HG03175 (cell line): Measurements from ENCODE around the gene OLIG2.

Source experiments
- ATAC-seq: cut with Tn5 transposase; IDR thresholded peaks from one replicate; pipeline ENCODE4 v1.9.1; 2021; ENCODE audit warnings: mild to moderate bottlenecking, moderate library complexity; ENCODE audit not compliant: unreplicated experiment

OLIG2 gene

GRCh38 chr21:33019885-33020557, 5.7 kb upstream of the OLIG2 start:
- no peak for ATAC-seq

DNA sequence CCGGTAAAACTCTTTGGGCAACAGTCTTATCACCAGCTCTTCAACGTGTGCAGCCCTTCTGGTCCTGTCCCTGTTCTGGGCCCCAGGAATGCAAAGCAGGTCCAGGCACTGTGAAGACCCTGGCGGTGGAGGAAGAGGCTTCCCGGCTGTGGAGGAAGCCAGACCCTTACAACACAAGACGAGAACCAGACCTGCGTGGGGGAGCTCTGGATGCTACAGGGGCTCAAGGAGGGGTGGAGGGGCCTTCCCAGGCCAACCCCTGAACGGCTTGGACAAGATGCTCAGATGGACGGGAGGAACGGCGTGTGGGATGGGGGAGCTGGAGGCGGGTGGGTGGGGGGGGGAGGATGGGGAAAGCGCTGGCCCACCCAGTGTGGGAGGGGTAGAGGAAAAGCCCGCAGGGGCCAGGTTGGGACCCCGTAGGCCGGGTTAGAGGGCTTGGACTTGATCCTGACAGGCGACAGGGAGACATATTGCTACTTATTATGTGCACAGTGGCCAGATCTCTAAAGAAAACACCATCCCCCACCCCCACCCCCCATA, 5.1 kb upstream of the OLIG2 start:
- no peak for ATAC-seq

DNA sequence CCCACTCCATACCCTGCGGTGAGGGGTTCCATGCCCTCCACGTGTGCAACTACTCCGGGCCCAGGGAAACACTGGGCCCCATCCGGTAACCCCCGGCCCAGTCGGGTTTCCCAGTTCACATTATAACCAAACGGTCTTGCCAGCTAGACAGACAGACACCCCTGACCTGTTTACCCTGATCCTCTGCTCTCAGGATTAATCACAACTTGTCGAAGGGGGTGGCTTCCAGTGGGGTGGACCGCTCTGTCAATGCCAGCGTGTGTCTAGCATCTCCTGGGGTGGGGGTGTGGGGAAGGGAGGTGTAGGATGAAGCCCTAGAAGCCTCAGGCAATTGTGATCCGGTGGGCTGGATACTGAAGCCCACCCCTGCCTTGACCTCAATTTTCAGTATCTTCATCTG, 4.6 kb upstream of the OLIG2 start:
- ATAC-seq, result no peak

- no peak for ATAC-seq
Measured at GRCh38 chr21:33021667-33022066, 4.1 kb upstream of the OLIG2 start.

- ATAC-seq, result no peak
Measured at GRCh38 chr21:33022489-33022827, 3.3 kb upstream of the OLIG2 start.

DNA sequence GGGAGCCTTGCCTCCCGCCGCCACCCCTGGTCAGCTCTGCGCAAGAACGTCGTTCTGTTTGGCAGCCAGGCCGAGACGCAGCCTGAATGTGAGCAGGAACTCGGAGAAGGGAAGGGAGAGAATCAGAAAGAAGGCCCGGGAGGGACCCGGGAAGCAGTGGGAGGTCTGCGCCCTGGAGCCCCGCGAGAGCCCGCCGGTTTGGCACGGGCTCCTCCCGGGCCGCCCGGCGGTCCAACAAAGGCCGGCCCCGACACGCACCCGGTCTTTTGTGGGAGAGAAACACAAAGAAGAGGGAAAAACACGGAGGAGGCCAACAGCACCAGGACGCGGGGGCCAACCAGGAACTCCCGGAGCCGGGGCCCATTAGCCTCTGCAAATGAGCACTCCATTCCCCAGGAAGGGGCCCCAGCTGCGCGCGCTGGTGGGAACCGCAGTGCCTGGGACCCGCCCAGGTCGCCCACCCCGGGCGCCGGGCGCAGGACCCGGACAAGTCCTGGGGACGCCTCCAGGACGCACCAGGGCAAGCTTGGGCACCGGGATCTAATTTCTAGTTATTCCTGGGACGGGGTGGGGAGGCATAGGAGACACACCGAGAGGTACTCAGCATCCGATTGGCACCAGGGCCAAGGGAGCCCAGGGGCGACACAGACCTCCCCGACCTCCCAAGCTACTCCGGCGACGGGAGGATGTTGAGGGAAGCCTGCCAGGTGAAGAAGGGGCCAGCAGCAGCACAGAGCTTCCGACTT, 2.7 kb upstream of the OLIG2 start:
- ATAC-seq, result no peak

DNA sequence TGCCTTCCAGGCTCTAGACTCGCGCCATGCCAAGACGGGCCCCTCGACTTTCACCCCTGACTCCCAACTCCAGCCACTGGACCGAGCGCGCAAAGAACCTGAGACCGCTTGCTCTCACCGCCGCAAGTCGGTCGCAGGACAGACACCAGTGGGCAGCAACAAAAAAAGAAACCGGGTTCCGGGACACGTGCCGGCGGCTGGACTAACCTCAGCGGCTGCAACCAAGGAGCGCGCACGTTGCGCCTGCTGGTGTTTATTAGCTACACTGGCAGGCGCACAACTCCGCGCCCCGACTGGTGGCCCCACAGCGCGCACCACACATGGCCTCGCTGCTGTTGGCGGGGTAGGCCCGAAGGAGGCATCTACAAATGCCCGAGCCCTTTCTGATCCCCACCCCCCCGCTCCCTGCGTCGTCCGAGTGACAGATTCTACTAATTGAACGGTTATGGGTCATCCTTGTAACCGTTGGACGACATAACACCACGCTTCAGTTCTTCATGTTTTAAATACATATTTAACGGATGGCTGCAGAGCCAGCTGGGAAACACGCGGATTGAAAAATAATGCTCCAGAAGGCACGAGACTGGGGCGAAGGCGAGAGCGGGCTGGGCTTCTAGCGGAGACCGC, 2.0 kb upstream of the OLIG2 start:
- no peak for ATAC-seq

GRCh38 chr21:33024201-33025103, 1.3 kb upstream of the OLIG2 start:
- ATAC-seq, result no peak

DNA sequence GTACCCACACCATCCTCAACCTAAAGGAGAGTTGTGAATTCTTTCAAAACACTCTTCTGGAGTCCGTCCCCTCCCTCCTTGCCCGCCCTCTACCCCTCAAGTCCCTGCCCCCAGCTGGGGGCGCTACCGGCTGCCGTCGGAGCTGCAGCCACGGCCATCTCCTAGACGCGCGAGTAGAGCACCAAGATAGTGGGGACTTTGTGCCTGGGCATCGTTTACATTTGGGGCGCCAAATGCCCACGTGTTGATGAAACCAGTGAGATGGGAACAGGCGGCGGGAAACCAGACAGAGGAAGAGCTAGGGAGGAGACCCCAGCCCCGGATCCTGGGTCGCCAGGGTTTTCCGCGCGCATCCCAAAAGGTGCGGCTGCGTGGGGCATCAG, 638 bp upstream of the OLIG2 start:
- no peak for ATAC-seq

DNA sequence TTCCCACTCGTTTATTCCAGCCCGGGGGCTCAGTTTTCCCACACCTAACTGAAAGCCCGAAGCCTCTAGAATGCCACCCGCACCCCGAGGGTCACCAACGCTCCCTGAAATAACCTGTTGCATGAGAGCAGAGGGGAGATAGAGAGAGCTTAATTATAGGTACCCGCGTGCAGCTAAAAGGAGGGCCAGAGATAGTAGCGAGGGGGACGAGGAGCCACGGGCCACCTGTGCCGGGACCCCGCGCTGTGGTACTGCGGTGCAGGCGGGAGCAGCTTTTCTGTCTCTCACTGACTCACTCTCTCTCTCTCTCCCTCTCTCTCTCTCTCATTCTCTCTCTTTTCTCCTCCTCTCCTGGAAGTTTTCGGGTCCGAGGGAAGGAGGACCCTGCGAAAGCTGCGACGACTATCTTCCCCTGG, 716 bp downstream of the OLIG2 start:
- no peak for ATAC-seq

GRCh38 chr21:33026878-33027400, 1.2 kb downstream of the OLIG2 start:
- no peak for ATAC-seq

GRCh38 chr21:33027401-33028286, 1.9 kb downstream of the OLIG2 start:
- no peak for ATAC-seq

DNA sequence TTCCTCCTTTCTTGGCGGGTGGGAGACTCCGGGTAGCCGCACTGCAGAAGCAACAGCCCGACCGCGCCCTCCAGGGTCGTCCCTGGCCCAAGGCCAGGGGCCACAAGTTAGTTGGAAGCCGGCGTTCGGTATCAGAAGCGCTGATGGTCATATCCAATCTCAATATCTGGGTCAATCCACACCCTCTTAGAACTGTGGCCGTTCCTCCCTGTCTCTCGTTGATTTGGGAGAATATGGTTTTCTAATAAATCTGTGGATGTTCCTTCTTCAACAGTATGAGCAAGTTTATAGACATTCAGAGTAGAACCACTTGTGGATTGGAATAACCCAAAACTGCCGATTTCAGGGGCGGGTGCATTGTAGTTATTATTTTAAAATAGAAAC, 2.5 kb downstream of the OLIG2 start:
- no peak for ATAC-seq

- no peak for ATAC-seq
Measured at GRCh38 chr21:33028773-33029384, 3.1 kb downstream of the OLIG2 start.

DNA sequence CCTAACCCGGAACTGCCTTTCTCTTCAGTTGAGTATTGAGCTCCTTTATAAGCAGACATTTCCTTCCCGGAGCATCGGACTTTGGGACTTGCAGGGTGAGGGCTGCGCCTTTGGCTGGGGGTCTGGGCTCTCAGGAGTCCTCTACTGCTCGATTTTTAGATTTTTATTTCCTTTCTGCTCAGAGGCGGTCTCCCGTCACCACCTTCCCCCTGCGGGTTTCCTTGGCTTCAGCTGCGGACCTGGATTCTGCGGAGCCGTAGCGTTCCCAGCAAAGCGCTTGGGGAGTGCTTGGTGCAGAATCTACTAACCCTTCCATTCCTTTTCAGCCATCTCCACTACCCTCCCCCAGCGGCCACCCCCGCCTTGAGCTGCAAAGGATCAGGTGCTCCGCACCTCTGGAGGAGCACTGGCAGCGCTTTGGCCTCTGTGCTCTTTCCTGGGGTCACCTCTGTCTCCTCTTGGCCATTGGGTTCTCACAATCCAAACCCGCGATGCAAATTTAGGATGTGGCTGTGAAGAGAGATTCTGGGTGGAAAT, 3.7 kb downstream of the OLIG2 start:
- no peak for ATAC-seq

DNA sequence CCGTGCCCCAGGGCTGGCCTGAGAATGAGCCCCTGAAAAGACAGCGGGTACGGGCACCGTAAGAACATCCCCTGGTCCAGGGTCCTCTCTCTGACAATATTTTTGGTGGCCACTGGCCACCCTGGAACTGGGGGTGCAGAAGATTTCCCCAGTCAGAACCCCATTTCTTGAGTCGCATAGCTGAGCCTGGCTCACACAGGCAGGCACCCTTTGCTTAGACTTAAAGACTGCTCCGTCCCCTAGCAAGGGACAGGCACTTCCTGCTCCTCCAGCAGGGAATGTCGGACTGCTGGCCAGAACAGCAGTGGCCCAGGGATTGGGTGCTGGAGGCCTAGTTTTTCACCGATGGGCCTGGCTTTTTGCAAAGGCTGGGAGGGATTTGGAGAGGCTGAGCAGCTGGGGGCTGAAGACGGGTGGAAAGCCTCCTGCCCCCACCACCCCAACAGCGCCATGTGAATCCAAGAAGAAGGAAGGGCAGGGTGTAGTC, 4.3 kb downstream of the OLIG2 start:
- ATAC-seq, result no peak

- ATAC-seq, result no peak
Measured at GRCh38 chr21:33030633-33031032, 4.9 kb downstream of the OLIG2 start.

DNA sequence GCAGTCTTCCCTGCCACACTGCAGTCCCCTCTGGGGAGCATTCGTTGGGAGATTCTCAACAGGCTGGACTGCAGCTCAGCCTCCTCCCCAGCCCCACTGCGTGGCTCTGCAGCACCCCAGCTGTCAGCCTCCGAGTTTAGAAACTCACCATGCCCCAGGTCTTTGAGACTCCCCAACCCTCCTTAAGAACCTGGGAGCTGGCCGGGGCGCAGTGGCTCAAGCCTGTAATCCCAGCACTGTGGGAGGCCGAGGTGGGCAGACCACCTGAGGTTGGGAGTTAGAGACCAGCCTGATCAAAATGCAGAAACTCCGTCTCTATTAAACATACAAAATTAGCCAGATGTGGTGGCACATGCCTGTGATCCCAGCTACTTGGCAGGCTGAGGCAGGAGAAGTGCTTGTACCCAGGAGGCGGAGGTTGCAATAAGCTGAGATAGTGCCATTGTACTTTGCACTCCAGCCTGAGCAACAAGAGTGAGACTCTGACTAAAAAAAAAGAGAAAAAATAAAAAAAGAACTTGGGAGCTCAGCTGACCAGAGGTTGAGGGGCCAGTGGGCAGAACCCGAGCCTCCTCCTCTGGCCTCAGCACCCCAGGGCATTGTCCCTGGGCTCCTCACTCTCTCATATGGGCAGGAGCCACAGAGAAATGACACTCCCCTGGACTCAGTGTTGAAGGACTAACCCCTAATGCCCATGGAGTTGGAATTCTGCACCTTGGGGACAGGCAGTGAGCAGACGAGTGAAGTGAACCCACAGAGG, 5.6 kb downstream of the OLIG2 start:
- ATAC-seq, result no peak
